GM12878 (cell line): ENCODE results near the gene DHFR. TPM values are rescaled to one million over a fixed set of nuclear protein-coding genes. Genes with fewer than 3 reads are reported as not detected.

Source experiments
- BACH1 ChIP-seq: fragments of 450-650 bp; IDR thresholded peaks from 2 replicates; pipeline ENCODE4 v1.6.1; 2017; ENCODE audit warnings: mild to moderate bottlenecking, borderline replicate concordance
- BMI1 ChIP-seq: fragments of 450-650 bp; IDR thresholded peaks from 2 replicates; pipeline ENCODE4 v1.6.1; 2016; ENCODE audit warnings: mild to moderate bottlenecking, moderate library complexity, borderline replicate concordance
- CBX3 ChIP-seq: fragments of 200-600 bp; sonication (generic); IDR thresholded peaks from 2 replicates; pipeline ENCODE4 v1.6.1; 2016; ENCODE audit warnings: low read depth, borderline replicate concordance
- E2F4 ChIP-seq: IDR thresholded peaks from 2 replicates; pipeline ENCODE4 v1.6.1; 2012; ENCODE audit warnings: low read depth, low read length, improper control_type of control experiment
- ELK1 ChIP-seq: IDR thresholded peaks from 2 replicates; pipeline ENCODE4 v1.6.1; 2012; ENCODE audit warnings: low read depth, low read length, improper control_type of control experiment
- HDAC6 ChIP-seq: fragments of 200-600 bp; sonication (generic); IDR thresholded peaks from one replicate; pipeline ENCODE4 v1.8.0; 2017; ENCODE audit warnings: antibody characterized with exemption; ENCODE audit not compliant: unreplicated experiment
- IRF5 ChIP-seq: fragments of 450-650 bp; IDR thresholded peaks from 2 replicates; pipeline ENCODE4 v1.6.1; 2017; ENCODE audit warnings: borderline replicate concordance
- LARP7 ChIP-seq: fragments of 450-650 bp; IDR thresholded peaks from 2 replicates; pipeline ENCODE4 v1.6.1; 2017; ENCODE audit warnings: mild to moderate bottlenecking
- MTA3 ChIP-seq: IDR thresholded peaks from 2 replicates; pipeline ENCODE4 v1.6.1; 2012; ENCODE audit warnings: low read length, inconsistent platforms, borderline replicate concordance
- NFXL1 ChIP-seq: fragments of 450-650 bp; IDR thresholded peaks from 2 replicates; pipeline ENCODE4 v1.6.1; 2017; ENCODE audit warnings: antibody characterized with exemption, mild to moderate bottlenecking, borderline replicate concordance
- POLR2A ChIP-seq: IDR thresholded peaks from 2 replicates; pipeline ENCODE4 v1.6.1; 2011; ENCODE audit warnings: low read depth, mild to moderate bottlenecking, low read length
- POLR2AphosphoS5 ChIP-seq: IDR thresholded peaks from 2 replicates; pipeline ENCODE4 v1.6.1; 2011; ENCODE audit warnings: mild to moderate bottlenecking, low read length, inconsistent platforms
- RAD51 ChIP-seq: fragments of 450-650 bp; IDR thresholded peaks from 2 replicates; pipeline ENCODE4 v1.6.1; 2016; ENCODE audit warnings: moderate library complexity, mild to moderate bottlenecking, inconsistent platforms
- REST ChIP-seq: IDR thresholded peaks from 2 replicates; pipeline ENCODE4 v1.6.1; 2012; ENCODE audit warnings: mild to moderate bottlenecking, low read depth, low read length
- SPI1 ChIP-seq: IDR thresholded peaks from 2 replicates; pipeline ENCODE4 v1.6.1; 2011; ENCODE audit warnings: low read depth, mild to moderate bottlenecking, low read length, moderate library complexity, borderline replicate concordance; ENCODE audit not compliant: insufficient read depth
- WRNIP1 ChIP-seq: IDR thresholded peaks from 2 replicates; pipeline ENCODE4 v1.6.1; 2011; ENCODE audit warnings: low read depth, low read length, improper control_type of control experiment, borderline replicate concordance
- ZBED1 ChIP-seq: IDR thresholded peaks from 2 replicates; pipeline ENCODE4 v1.6.1; 2016; ENCODE audit warnings: borderline replicate concordance
- ZBTB40 ChIP-seq: fragments of 450-650 bp; IDR thresholded peaks from 2 replicates; pipeline ENCODE4 v1.6.1; 2016; ENCODE audit warnings: mild to moderate bottlenecking, moderate library complexity, borderline replicate concordance
- polyA plus RNA-seq, 11 experiments: library from polyadenylated mRNA; depleted of rRNA in 4 of 11; unstranded in 6 of 11; stranded (reverse) in 5 of 11; fragments of >200 nt; fragmentation: Nextera tagmentation in 4 of 11; fragmentation: Illumina TruSeq in 1 of 11; extraction: Ambion mirVana in 4 of 11; extraction: Trizol in 1 of 11; gene quantifications; 1 replicate in 1 of 11; 2 replicates in 10 of 11; pipeline versions ENCODE4 v1.2.1 to v1.2.3, GENCODE V29; 2011 to 2016; ENCODE audit warnings: inconsistent platforms in 2 of 11, missing spikeins in 2 of 11, low read depth in 1 of 11
- total RNA-seq, 4 experiments: library from RNA; depleted of rRNA in 3 of 4; stranded (reverse); fragments of >200 nt in 3 of 4; fragmentation: Illumina TruSeq in 1 of 4; extraction: Trizol in 1 of 4; gene quantifications; 2 replicates each; pipeline versions ENCODE4 v1.2.1 to v1.2.3, GENCODE V29; 2013 to 2021

The DHFR gene
- total and polyA plus RNA-seq, 10 of the 15 experiments (the other 5 are each of a cell fraction or from before 2014, with no cell fraction given) = 57.9 to 143 (median 71.4) TPM

- TF ChIP-seq WRNIP1 (no peak), RAD51 (no peak), BMI1 (no peak), CBX3 (no peak), LARP7 (no peak), MTA3 (no peak), ZBED1 (no peak), E2F4 (no peak), BACH1 (no peak), ELK1 (no peak), HDAC6 (no peak), POLR2AphosphoS5 (peak; percentile 85), IRF5 (no peak), POLR2A (peak; percentile 52), ZBTB40 (no peak), REST (no peak), NFXL1 (no peak), SPI1 (peak; percentile 51; the same call in 1 of the 2 replicates)
Observed at GRCh38 chr5:80668016-80668969, 13.5 kb upstream of the DHFR start (continued).
